ENCODE results near the gene BCAR3.

BCAR3 gene

DNA sequence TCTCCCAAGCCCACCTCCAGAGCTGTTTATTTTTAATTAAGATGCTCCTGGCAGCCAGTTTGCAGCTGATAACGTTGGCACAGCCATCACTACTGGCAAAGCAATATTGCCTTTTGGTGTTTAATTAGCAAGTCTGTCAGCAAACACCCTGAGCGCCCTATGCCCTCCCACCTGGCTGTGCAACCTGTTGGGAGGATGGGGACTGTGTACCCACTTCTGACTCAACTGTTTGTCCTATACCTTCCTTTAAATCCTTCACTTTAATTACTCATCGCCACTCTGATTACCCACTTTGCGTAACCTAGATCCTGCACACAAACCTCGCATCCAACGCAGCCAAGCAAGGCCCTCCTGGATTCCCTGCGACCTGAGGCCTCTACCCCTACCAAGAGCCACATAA is 67.1 kb downstream of the BCAR3 start:
- DNase-seq: no peak

DNA sequence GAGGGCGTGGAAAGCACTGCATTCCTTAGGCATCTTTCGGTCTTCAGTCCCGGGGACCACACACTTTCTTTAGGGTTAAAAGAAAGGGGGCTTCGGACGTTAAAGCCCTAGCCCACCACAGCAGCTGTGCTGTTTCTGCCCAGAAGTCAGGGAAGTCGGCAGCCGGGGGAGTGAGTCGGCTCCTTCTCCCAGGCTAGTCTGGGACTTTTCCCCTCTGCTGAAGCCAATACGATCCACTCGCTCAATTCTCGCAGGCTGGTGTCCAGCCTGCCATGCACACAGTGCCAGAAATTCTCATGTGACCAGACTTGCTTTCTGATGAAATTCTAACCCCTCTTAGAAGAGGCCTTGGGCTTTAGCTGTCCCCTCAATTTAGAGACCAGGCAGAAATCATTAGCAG is 67.7 kb downstream of the BCAR3 start:
- no peak for DNase-seq

DNA sequence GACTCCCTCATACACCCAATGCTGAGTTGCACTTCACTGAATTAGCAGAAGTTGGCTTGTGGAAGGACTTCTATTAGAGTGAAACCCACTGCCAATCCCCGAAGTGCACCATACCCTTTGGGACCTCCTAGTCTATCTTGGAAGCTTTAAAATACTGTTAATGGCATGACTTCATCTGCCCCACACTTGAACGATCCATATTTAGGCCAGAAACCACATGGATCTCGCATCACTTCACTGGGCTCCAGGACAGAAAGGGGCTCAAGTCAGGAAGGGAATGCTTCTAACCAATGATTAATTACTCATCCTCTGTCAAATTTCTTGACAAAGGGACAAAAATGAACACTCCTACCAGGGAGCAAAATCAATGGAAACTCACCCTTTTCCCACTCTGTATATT is 69.1 kb downstream of the BCAR3 start:
- no peak for DNase-seq

DNA sequence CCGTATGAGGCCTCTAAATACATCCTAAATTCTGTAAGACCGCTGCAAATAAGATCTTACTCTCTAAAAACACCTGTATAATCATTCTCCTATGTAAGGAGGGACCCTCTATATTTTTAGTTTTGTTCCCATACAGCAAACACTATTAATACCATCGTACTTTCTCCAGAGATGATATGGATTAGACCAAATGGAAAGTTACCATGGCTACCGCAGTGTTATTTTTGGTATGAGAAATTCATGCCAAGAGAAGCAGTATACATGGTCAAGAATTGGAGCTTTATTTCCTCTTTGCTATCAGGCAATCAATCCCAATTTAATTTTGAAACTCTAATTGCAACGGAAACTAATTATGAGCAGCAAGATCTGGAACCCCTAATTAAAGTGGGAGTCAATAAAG is 70.0 kb downstream of the BCAR3 start:
- DNase-seq: no peak

DNA sequence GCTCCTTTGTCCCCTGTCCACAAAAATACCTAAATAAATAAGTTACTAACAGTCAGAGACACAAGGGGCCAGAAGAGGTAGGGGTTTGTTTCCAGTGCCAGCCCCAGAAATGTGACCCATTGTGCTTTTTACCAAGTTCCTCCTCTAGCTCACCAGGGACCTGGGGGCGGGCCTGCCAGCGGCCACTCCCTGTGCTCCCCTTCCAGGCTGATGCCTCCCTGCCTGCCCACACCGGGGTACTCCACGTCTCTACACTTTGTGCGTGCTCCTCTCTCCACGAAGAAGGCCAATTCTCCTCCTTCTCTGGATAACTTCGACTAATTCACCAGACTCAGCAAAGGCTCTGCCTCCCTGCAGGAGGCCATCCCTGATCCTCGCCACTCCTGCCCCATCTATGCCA is 72.1 kb downstream of the BCAR3 start:
- DNase-seq: no peak

DNA sequence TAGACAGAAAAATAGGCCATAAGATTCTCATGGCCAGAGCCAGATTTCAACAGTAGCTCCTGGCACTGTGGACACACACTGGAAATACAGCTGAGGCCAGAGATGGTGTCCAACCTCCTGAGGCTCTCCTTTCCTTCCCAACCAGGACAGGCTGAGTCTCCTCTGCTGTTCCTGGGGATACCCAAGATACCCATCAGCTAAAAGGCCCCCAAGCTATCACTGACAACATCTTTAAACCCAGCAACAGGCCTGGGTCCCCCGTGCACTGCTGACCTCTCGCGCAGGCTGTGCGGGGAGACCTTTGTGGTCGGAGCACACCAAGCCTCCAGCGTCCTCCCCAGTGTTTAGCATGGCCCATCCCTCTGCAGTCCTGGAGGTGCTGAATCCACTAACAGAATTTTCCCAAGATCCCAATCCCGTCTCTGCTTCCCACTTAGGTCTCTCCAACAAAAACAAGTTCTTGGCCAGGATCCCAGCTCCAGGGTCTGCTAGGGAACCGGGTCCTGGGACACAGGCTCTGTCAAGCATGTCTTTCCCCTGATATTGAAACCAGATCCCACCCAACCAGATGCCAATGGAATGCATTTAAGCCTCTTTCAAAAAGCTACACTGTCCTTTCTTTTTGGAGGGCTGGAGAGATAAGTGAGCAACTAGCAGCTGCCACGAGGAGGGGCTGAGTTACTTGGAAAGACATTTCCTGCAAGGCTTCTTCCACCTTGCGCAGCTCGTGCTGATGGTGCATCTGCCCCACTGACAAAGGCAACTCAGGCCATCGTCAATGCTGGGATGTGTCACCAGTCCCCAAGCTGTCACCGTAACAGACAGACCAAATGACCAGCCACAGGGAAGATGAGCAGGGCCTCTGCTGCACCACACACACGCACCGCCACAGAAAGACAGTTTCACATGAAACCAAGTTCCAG is 73.2 kb downstream of the BCAR3 start:
- DNase-seq: no peak

DNA sequence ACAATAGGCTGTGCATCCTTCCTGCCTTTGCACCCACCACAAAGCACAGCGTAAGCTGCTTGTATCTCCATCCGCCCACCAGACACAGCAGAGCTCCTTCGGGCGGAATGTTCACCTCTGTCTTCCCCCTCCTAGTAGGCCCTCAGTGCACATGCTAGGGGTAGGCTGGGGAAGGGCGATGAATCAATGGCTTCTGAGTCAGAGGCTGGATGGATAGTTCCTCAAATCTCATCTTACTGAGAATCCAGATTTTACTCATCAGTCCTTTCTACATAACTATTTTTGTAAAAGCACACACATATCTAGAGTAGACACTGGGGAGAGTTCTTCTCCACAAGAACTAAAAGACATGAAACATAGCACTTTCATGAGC is 73.8 kb downstream of the BCAR3 start:
- no peak for DNase-seq

DNA sequence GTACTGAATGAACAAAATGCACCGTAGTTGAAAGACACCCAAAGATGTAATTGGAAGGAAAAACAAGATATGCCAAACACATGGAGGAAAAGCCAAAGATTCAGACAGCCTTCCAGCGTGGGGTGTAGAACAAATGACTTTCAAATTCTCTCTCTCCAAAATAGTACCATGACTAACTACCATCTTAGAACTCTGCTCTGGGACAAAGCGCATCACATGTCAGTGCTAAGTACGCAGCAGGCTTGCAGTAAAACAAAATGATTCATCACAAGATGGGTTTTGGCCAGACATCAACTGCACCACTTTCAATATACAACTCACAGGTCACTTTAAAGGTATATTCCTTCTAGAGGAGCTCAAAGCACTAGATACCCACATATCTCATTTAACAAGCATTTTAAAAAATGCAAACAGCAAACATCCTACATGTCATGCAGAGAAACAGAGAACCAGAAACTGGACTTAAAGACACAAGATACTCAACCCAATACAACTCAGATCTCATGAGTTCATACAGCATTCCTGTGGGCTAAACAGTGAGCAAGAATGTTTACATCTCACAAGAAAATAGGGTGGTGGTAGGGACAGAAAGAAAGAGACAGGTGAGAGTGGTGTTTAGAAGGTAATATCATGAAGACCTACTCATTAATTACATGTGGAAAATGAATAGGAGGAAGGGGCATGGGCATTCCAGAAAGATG is 75.7 kb downstream of the BCAR3 start:
- no peak for DNase-seq

DNA sequence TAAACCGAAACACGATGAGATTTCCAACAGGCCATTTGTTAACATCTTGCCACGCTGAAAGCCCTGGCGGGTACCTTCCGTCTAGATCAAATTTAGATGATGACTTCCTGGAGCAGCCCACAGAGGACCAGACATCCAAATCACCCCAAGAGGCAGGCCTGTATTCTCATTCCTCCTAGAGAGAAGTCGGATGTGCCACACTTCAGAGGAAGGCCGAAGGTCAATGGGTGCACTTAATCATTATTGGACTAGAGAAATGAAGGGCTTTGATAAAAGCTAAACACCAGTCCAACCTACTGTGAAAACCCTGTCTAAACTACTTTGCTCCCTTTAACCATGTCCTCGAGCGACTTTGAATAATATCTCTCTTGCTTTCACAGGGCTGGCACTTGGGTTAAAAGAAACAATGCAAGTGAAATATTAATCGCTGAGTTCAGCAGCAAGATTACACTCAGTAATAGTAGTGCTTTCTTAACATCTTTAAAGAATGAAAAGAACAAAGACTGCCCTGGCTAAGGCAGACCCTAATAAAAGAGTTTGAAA is 76.5 kb downstream of the BCAR3 start:
- no peak for DNase-seq

DNA sequence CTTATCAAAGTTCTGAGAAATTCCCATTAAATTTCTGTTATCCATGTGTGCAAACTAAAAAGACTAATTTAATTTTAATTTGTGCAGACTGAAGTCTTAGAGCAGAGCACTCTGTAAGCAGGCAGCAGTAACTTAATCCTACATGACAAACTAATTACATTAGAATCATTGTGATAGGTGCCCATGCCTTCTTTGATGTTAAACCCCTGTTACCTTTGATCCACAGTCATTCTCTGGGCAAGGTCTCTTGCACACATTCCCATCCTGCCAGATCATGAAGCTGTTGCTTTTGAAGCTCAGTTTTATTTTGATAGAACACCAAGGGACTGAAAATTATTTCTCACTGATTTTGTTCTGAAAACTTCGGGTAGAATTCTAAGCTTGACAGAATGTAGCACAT is 77.2 kb downstream of the BCAR3 start:
- DNase-seq: no peak

DNA sequence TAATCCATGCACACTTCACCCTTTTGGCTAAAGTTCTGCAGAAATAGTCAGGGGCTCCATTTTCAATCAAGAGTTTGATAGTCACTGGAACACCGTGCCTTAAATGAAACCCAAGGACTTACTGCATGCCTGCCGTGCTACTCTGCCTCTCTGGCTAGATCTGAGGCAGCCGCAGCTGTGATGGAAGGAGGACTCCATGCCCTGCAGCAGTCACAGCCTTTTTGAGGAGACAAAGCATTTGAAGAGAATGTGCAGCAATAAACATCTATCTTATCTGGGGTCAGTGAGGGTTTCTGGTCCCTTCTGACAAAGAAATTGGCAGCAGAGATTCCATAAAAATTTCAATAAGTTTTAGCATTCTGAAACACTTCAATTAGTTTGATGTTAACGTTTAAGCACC is 78.0 kb downstream of the BCAR3 start:
- no peak for DNase-seq

DNA sequence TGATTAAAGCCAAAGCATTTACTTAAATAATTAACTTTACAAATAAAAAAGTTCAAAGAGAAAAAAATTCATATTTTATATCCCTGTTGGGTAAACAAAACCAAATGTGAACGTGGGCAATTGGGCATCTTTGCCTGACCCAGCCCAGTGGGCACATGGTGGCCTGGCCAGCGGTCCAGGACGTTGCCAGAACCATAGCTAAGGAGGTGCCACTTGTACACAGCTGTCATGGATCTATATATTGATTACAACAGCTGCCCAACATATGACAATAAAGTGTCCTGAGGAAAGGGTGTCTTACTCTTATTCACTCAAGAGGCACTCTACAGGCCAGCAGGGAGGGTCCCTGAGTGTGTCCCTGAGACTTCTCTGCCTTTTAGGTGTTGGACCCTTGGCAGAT is 78.5 kb downstream of the BCAR3 start:
- DNase-seq: no peak

DNA sequence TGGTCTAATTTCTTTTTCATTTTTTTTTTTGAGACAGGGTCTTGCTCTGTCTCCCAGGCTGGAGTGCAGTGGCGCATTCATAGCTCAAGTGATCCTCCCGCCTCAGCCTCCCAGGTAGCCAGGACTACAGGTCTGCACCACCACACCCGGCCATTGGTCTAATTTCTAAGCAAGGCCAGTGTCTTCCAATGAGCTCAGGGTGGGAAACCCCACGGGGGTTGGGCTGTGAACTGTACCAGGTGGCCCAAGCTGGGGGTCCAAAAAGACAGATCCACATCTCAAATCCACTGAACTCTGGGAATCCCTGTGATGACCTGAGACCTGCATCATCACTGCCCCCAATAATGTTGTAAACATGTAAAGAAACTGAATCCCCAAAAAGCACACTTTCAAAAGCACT is 79.5 kb downstream of the BCAR3 start:
- DNase-seq: no peak

DNA sequence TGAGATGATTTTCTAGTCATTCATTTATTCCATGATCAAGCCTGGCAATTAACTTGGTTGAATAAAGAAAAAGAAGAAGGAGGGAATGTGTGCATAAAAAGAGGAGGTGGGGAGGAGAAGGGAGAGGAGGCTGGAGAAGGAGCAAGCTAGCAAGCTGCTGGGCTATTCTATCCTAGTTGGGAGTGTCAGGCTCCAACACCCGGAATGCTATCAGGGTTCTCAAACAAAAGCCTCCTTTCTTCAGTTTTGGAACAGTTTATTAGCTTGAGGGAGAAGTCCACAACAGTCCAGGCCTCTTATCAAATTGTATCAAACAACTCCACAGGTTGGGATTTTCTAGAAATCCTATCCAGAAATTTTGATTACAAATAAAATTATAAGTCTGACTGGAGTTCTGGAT is 80.0 kb downstream of the BCAR3 start:
- DNase-seq: no peak

DNA sequence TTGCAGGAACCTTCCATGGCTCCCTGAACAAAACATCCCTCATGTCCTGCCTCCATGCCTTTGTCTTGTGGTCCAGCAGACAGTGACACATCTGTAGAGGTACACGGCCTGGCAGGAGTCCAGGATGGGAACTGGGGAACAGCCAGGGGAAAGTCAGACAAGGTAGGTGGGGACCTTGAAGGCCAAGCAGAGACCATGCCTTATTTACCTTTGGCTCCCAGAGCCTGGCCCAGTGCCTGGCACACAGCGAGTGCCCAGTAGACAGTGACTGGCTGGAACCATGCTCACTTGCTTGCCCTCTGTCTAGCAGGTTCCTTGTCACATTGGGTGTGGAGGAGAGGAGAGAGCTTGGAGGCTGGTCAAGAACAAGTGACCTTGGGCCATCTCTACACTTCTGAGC is 81.0 kb downstream of the BCAR3 start:
- DNase-seq: no peak

DNA sequence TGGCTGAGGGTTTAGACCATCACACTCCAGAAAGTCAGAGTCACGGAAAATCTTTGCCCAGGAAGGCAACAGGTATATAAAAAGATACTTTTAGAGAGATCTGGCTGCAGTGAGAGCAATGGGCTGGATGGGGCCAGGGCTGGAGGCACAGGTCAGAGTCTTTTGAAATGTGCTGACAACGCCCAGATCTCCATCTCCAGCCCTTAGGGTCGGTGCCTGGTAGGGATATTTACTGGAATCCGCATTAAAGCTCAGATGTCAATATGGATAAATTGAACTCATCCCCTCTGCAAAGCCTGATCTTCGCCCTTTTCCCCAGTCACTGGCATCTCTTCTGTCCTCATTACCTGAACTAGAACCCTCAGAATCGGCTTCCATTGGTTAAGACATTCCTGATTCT is 82.2 kb downstream of the BCAR3 start:
- no peak for DNase-seq

DNA sequence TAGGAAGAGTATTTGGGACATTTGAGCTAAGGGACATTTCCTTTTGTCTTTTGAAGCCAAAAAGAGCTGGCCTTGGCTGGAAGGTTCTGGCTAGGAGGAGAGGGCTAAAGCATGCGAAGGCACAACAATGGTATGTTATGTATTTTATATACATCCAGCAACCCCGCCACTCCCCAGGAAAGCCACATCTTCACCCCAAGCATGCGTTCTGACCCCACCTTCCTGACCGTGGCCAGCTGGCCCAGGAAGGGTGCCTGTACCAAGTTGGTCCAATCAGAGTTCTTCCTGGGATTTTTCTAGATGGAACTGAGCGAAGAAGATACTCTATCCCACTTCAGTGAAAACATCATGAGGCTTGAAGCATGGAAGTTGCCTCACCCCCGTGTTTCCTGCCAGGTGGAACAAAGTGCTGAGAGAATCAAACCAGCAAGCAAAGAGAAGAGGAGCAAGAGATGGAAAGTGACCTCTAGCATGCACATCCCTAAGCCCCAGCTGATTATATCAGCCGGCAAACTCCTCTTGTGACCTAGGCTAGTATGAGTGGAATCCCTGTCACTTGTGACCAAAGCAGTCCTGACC is 82.7 kb downstream of the BCAR3 start:
- DNase-seq: no peak

DNA sequence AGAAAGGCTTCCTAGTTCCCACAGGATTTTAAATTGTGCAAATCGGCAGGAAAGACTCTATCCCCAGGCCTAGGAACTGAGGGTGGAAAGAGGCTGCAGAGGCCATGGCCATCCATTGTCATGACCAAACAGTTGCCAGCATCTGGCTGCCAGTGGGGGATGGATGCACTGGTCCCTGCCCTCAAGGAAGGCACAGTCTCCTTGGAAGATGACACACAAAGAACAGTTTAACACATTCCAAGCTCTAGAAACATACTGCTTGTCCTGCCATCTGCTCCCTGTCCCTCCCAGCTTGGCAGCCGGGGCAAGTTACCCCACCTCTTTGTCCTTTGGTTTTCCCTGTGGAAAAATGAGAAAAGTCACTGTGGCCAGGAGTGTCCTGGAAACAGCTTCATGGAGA is 83.2 kb downstream of the BCAR3 start:
- no peak for DNase-seq

DNA sequence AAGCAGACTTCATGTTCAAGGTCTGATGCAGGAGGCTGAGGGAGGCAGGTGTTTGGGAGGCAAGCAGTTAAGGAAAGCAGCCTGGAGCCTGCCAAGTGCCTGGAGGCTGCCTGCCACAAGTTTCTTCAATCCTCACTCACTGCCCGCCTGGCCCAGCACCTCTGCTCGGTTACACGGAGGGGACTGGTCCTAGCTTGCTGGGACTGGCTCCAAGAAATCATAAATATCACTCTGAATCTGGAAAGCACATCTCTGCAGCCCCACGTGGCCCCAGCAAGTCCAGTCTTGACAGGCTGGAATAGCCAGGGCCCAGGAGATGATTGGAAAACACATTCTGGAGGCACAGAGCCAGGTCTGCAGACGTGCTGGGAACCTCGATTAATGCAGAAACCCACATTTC is 83.9 kb downstream of the BCAR3 start:
- no peak for DNase-seq

DNA sequence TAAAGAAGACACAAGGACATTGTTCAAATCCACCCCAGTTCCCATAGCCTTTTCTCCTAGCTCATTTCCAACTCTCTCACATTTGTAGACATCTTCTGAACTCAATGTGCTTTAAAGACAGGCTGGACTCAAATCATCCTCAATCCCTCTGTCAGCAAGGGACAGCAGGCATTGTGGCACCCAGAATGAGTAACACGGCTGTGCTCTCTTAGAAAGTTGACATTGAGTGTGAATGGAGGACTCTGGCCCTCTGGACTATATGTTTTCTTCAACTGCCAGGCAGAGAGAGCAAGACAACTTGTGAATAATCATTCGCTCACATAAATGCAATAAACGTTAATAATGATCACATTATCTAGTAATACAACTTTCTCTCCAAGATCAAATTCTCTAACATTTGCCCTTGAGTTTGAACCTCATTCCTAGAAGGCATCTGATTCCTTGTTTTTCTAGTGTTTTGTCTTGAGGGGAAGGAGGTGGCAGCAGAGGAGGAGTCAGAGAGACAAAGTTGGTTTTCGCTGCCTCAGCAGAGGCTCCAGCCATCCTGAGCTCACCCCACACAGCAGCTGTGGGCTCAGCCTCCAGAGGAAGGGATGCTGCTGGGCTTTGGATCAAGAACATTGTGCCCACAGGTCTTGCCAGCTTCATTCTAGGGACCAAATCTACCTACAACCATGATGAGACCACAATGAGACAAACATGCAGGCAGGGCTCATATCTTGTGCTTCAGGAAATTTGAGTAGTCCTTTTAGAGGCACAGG is 85.1 kb downstream of the BCAR3 start:
- no peak for DNase-seq

DNA sequence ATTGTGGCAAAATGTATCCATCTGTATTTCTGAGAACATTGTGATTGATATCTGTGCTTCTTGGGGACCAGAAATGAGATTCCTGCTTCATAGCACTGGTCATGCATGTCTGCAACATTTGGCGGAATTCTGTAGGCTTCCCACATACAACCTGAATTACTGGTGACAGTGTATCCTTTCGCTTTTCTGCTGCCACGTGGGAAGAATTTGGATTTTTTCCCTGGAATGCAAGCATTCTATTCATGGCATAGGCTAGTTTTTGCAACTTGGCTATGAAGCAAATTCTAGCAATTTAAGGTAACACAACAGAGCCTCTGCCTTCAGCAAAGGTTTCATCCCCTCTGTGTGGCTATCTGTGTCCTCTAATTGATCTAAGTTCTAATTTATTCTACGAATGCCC is 85.9 kb downstream of the BCAR3 start:
- no peak for DNase-seq

DNA sequence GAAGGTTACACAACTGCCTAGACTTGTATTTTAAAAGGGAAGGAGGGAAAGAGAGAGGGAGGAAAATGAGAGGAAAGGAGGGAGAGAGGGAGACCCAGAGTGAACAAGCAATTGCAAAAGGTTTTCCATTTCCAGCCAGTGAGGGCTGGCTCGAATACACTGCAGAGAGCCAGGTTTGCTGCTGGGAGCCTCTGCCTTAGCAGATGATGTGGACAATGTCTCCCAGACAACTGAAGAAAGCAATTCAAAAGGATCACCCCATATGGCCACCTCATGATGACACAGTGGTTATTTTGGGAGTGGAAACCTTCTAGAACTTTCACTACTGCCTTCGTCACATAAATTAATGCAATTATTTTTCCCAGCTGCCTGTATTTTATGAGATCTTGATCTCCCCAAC is 86.4 kb downstream of the BCAR3 start:
- no peak for DNase-seq

DNA sequence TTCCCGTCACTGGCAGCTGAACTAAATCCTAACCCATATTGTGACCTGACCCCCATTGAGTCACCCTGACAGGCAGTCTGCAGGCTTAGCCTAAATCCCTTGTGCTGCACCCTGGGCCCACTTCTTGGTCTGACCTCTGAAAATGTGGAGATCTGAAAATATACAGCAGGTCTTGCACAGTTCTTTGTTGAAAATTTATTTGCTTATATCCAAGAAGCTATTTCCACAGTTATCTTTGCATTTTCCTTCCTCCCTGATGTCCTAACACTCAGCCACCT is 87.1 kb downstream of the BCAR3 start:
- no peak for DNase-seq
